Epithelial cell of proximal tubule (primary cell): Measurements from ENCODE around the gene TRAF1. TPM values are rescaled to one million over a fixed set of nuclear protein-coding genes. Genes with fewer than 3 reads are reported as not detected.

Experiments
- DNase-seq: peaks from one replicate; pipeline ENCODE4 v3.0.0-alpha.2; 2011; ENCODE audit warnings: low read depth
- H3K4me3 ChIP-seq: 2 replicates; pipeline ENCODE4 v1.5.1; 2011; ENCODE audit warnings: low read depth, mild to moderate bottlenecking, low read length
- CTCF ChIP-seq: conservative IDR thresholded peaks from 2 replicates; pipeline ENCODE4 v1.5.1; 2012; ENCODE audit warnings: low read depth, mild to moderate bottlenecking, low read length
- total RNA-seq: library from RNA; depleted of rRNA; stranded (reverse); fragments of >200 nt; gene quantifications from 2 replicates; pipeline ENCODE4 v1.2.3, GENCODE V29; 2015

Gene TRAF1
- total RNA-seq, 1 donor from 2014 or later: 5.9 TPM

GRCh38 chr9:120916991-120917880 lies 9.4 kb downstream of the TRAF1 start:
- DNase-seq: no peak
- no peak overlapping the region for H3K4me3 ChIP-seq
- no peak for TF ChIP-seq CTCF

GRCh38 chr9:120916588-120916987 lies 10.0 kb downstream of the TRAF1 start:
- TF ChIP-seq CTCF: peak; percentile 11
- no peak for DNase-seq
- H3K4me3 ChIP-seq: no peak overlapping the region

GRCh38 chr9:120915854-120916470 lies 10.6 kb downstream of the TRAF1 start:
- no peak for TF ChIP-seq CTCF
- no peak overlapping the region for H3K4me3 ChIP-seq
- DNase-seq: no peak

- no peak for TF ChIP-seq CTCF
- no peak for DNase-seq
- H3K4me3 ChIP-seq: no peak overlapping the region
These were observed 11.6 kb downstream of the TRAF1 start for GRCh38 chr9:120914953-120915352.

GRCh38 chr9:120914396-120914795 lies 12.2 kb downstream of the TRAF1 start:
- no peak for TF ChIP-seq CTCF
- no peak overlapping the region for H3K4me3 ChIP-seq
- DNase-seq: no peak

GRCh38 chr9:120913647-120914264 lies 12.8 kb downstream of the TRAF1 start:
- no peak overlapping the region for H3K4me3 ChIP-seq
- TF ChIP-seq CTCF: no peak
- no peak for DNase-seq
